ENCODE measurements around the gene ABCA8.

DNA sequence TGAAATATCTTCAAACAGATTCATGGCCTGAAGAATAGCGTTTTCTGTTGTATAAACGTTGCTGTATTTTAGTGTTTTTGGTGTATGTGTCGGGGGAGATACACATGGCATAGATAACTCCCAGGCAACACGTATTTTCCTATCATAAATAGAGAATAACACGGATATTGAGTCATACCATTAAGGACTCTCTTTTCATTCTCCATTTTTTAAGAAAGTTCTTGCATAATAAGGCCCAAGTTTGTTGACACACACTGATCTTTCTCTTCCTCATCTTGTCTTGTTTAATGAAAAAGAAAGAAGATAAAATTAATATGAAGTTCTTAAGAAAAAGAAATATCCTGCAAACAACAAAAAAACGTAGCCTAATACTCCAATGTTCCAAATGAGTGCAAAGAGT lies 13.4 kb downstream of the ABCA8 start:
- TF ChIP-seq YY1 (IDR thresholded peaks at IDR 0.05; ENCODE audit: insufficient read depth, insufficient read length) (no peak), ZNF274 (IDR thresholded peaks at IDR 0.05; ENCODE audit: low read depth, low read length) (no peak), SUZ12 (IDR thresholded peaks at IDR 0.05; ENCODE audit: extremely low read depth, insufficient read depth, insufficient read length) (no peak)
